GM21717 (cell line): Measurements from ENCODE around the gene MAPK8IP3.
"Not testable (repeated sequence)": the region's sequence is repeated elsewhere in the genome, so short reads cannot be mapped to it uniquely, and the experiment has no call there.

Experiments used
- ATAC-seq: cut with Tn5 transposase; IDR thresholded peaks from one replicate; pipeline ENCODE4 v1.9.1; 2021; ENCODE audit warnings: mild to moderate bottlenecking, moderate library complexity; ENCODE audit not compliant: unreplicated experiment

MAPK8IP3 gene

DNA sequence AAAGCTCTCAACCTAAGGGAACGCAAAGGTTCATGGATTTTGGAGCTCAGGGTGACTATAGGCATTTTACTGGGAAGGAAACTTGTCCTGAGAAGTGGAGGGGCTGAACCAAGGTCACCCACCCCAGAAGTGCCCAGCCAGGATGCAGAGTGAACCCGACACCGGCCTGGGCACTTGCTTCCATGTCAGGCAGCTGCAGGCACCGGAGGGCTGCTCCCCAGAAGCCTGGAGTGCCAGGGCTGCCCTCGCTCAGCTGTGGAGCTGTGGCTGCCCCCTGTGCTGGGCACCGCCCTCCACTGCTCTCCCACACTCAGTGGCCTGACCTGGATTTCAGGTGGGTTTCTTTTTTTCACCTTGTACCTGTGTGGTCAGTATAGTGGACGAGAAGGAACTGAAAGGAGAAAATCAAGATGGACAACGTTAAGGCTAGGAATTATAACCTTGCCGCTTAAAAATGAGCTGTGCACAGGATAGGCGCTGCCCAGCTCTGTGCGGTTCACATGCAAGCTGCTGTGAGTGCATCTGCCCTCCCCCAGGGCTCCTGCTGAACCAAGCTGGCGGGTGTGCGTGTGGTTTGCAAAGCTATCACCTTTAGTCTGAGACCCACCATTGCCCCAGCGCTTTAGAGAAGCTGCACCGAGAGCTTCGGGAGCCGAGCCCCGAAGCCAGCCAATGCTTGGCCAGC, 2.2 kb downstream of the MAPK8IP3 start:
- ATAC-seq, result no peak

DNA sequence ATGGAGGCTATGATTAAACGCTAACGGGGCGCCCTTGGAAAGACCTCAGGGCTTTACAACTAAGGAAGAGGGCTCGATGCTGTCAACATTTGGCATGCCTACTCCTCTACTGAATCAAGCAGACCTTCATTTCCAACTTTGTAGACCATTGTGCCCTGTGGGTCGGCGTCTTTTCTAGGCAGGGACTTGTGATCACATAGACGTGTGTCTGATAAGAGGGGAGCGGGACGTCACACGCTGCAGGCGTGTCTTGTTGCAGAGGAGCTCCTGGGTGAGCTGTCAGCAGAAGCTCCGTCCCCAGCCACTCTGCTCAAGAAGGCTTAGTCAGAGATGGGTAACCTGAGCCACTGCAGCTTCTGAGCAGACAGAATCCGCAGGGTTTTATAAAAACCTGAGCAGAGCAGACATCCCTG, 2.8 kb downstream of the MAPK8IP3 start:
- no peak for ATAC-seq

DNA sequence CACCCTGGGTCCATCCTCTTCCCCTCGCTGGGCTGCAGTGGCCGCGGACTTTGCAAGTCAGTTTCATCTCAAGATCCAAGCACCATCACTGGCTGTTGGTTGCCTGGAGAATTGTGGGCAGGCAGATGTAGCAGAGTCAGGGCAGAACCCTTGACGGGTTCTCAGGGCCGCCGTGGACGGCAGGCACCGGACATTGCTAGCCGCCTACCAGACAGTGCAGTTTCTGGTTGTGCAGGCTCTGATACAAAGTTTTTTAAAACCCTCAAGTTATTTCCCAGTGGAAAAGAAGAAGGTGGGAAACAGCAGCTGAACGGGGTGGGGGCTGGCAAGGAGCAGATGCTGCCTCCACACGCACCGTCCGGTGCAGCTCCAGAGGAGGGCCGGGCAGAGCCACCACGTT, 3.4 kb downstream of the MAPK8IP3 start:
- no peak for ATAC-seq

DNA sequence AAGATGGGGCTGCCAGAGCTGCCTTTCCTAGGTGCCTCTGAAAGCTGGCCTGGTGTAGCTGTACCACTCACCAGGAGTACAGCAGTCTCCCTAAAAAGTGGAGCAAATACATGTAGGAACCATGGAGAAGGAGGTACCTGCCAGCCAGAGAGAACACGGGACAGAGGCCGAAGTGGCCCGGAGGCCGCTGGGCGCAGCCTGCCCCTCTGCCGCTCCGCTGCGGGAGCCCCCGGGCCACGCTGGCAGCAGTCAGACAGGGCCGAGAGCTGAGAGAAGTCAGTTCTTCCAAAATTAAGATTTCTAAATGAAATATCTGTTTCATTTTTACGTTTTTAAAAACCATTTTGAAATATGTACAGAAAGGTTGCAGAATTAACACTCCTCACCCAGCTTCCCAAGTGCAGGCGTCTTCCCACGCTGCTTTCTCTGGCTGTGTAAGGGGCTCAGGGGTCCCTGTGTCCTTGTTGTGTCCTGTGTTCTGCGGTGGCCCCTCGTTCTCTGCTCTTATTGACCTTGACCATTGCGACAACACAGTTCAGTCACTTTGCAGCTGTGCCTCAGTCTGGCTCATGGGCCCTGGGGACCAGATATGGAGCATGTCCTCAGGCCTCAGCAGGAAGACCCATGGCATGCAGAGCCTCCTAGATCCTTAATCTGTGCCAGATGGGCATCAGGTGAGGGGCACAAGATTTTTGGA, 5.0 kb downstream of the MAPK8IP3 start:
- ATAC-seq, result no peak

DNA sequence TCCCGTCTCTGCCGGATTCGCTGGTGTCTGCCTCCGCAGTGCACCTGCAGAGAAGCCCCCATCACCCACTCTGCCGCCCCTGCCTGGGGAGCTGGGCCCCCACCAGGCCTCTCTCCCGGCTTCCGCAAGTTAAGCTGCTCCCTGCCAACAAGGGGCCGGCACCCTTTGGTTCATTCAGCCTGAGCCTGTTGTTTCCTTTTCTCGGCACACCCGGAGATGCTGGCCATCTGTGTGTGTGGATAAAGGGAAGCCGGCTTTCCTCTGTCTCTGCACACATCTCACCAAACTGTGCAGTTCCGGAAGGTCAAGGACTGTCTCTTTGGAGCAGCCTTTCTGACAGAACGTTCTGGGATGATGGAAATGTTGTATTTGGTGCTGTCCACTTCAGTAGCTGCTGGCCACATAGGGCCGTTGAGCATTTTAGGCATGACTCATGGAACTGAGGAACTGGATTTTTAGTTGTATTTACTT, 6.8 kb downstream of the MAPK8IP3 start:
- ATAC-seq, result no peak

DNA sequence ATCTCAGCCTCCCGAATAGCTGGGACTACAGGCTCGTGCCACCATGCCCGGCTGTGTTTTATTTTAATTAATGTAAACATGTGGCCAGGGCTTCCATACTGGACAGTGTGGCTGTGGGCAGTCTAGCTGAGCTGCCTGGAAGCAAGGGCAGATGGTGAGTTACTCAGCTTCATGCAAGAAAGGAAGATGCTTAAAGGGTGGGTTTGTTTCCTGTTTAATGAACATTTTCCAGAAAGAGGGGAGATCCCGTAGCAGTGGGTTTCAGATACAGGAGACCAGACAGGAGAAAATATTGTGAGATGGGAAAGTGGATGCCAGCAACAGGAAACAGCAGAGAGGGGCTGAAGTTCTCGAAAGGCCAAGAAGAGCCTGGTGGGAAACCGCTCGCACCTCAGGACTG, 7.3 kb downstream of the MAPK8IP3 start:
- no peak for ATAC-seq

DNA sequence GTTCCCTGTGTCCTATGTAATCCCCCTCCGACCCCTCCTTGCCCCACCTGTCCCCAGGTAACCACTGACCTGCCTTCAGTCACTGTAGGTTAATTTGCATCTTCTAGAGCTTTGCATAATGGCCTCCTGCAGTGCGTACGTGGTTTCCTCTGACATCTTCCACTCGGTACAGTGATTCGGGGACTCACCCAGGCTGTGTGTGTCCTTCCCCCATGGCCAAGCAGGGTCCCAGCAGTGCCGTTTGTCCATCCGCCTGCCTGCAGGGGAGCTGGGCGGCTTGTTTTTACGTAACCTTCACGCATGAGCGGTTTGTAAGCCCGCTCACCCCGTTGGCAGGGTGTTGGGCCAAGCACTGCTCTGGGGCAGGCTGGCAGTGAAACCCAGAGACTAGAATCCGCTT, 7.9 kb downstream of the MAPK8IP3 start:
- no peak for ATAC-seq

GRCh38 chr16:1715220-1715619, 9.2 kb downstream of the MAPK8IP3 start:
- no peak for ATAC-seq

DNA sequence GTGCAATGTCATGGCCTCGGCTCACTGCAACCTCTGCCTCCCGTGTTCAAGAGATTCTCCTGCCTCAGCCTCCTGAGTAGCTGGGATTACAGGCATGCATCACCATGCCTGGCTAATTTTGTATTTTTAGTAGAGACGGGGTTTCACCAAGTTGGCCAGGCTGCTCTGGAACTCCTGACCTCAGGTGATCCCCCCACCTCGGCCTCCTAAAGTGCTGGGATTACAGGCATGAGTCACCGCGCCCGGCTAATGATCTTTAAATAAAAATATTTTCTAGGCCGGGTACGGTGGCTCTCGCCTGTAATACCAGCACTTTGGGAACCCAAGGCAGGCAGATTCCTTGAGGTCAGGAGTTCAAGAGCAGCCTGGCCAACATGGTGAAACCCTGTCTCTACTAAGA, 12.2 kb downstream of the MAPK8IP3 start:
- not testable (repeated sequence) for ATAC-seq

- not testable (repeated sequence) for ATAC-seq
Observed at GRCh38 chr16:1719559-1720229, 13.7 kb downstream of the MAPK8IP3 start.

DNA sequence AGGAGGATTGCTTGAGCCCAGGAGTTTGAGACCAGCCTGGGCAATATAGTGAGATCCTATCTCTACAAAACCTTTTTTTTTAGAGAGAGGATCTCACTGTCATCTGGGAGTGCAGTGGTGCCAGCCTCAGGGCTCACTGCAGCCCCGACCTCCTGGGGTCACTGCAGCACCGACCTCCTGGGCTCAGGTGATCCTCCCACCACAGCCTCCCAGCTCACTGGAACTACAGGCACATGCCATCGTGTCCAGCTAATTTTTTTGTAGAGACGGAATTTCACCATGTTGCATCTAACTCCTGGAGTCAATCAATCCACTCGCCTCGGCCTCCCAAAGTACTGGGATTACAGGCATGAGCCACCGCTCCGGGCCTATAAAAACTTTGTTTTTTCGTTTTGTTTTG, 15.4 kb downstream of the MAPK8IP3 start:
- no peak for ATAC-seq

- no peak for ATAC-seq
Observed at GRCh38 chr16:1723450-1724147, 17.6 kb downstream of the MAPK8IP3 start.

- ATAC-seq, result no peak
Observed at GRCh38 chr16:1724491-1724890, 18.5 kb downstream of the MAPK8IP3 start.

DNA sequence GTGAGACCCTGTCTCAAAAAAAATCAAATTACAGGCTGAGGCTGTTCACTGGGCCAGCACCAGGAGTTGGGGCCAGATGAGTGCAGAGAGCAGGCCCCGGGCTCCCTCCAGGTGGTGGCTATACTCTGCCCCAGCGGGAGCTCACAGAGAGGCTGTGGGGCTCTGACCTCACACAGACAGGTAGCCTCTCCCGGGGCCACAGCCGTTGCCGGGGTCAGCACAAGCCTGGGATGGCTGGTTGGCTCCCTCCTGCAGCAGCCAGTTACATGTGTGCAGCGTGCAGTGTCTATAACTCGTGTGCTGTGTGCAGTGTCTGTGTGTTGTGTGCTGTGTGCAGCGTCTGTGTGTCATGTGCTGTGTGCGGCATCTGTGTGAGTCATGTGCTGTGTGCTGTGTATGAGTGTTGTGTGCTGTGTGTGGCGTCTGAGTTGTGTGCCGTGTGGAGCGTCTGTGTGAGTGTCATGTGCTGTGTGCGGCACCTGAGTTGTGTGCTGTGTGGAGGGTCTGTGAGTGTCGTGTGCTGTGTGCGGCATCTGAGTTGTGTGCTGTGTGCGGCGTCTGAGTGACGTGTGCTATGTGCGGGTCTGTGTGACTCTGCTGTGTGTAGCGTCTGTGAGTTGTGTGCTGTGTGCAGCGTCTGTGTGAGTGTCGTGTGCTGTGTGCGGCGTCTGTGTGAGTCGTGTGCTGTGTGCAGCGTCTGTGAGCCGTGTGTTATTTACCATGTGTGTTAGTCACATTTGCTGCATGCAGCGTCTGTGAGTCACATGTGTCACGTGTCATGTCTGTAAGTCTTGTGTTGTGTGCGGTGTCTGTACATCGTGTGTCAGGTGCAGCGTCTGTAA, 20.9 kb downstream of the MAPK8IP3 start:
- ATAC-seq, result no peak

DNA sequence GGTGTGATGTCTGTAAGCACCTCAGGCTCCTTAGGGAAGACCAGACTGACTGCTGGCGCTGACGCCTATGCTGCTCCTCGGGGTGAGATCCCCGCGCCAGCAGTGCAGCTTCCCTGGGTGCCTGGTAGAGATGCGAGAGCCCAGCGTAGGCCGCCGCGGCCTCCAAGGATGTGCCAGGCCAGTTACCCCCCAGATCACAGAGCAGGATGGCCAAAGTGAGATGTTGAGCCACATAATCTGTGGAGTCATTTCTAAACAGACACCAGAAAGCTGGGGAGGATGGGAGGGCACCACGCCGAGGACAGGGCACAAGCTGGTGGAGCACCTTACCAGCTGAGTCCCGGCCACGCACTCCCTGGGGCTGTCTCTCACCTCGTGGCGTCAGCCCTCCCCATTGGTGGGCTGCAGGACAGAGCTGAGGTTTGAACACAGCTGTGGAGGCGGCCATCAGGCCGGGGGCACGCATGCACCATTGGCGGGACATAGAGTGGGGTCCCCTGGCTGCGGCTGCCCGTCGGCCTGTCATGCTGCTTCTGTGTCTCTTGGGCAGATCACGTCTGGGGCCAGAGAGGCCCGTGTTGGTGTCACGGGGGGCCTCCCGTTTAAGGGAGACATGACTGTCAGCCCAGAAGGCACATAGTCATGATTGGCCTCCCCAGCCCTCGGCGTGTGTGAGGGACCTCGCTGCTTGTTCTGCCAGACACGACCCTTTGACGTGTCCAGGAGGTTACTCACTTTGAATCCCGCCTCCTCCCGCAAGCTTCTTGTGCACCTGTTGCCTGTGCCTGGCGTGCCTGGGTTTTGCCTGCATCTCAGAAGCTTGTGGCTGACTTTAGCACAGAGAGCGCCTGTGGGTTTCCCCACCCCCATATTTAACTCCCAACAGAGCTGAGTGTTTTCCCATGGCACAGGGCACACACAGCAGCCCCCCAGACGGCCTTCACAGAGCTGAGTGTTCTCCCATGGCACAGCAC, 21.9 kb downstream of the MAPK8IP3 start:
- ATAC-seq, result no peak

DNA sequence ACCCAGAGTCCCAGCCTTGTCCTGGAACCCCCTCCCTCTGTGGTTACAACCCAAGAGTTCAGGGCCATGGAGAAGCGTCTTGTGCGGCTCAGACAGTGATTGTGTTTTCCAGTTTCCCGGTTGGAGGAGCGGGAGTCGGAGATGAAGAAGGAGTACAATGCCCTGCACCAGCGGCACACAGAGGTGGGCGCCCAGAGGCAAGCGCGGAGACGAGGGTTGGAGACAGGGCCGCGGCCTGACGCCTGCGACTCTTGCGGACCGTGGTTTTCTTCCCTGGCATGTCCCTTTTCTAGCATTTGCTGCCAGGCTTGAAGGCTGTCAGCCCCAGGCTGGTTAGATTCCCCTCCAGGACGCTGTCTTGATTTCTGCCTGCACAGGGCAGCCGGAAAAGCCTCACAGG, 23.0 kb downstream of the MAPK8IP3 start:
- no peak for ATAC-seq

DNA sequence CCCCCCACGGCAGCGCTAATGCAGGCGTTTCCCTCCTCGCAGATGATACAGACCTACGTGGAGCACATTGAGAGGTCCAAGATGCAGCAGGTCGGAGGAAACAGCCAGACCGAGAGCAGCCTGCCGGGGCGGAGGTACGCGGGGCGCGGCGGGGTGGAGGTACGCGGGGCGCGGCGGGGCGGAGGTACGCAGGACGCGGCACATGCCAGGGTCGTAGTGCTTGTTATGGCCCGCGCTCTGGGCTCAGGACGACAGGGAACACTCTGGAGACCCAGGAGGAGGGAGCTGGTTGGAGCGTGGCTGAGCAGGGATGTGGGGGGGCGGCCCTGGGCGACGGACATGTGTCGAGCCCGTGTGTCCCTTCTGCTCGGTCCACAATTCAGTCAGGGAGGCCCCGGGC, 23.4 kb downstream of the MAPK8IP3 start:
- ATAC-seq, result no peak

- no peak for ATAC-seq
Observed at GRCh38 chr16:1731073-1731472, 25.1 kb downstream of the MAPK8IP3 start.

DNA sequence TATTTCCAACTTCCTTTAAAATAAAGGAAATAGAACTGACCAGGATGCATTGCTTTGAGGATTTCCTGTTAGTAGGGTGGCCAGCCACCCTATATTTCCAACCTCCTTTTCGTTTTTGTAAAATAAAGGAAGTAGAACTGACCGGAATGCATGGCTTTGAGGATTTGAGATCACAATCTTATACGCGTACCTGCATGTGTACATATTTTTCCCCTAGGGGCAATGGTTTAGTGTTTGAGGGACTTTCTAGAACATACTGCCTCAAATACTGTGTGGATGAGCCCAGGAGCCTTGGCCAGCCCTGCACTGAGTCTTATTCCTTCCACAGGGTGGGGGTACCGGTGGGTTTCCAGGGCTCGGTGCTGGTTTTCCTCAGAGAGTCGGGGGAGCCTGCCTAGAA, 25.6 kb downstream of the MAPK8IP3 start:
- ATAC-seq, result no peak
